NCI-H1694 treated with DMSO at 0.1 percent for 48 hours (cell line): ENCODE data around the gene SBNO1.
"Not testable (repeated sequence)": the region's sequence is repeated elsewhere in the genome, so short reads cannot be mapped to it uniquely, and the experiment has no call there.

ENCODE experiments used
- DNase-seq: peaks from one replicate; lab custom pipeline; 2025; lab: John Stamatoyannopoulos, UW

The SBNO1 gene

DNA sequence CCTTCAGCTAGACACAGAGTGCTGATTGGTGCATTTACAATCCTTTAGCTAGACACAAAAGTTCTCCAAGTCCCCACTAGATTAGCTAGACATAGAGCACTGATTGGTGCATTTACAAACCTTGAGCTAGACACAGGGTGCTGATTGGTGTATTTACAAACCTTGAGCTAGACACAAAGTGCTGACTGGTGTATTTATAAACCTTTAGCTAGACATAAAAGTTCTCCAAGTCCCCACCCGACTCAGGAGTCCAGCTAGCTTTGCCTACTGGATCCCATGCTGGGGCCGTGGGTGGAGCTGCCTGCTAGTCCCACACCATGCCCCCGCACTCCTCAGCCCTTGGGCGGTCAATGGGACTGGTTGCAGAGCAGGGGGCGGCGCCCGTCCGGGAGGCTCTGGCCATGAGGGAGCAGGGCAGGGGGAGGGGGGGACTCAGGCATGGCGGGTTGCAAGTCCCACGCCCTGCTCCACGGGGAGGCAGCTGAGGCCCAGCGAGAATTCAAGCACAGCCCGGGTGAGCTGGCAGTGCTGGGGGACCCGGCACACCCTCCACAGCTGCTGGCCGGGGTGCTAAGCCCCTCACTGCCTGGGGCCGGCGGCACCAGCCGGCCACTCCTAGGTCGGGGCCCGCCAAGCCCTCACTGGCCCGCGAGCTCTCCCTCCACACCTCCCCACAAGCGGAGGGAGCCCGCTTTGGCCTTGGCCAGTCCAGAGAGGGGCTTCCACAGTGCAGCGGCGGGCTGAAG lies 115.5 kb downstream of the SBNO1 start:
- DNase-seq: not testable (repeated sequence)

DNA sequence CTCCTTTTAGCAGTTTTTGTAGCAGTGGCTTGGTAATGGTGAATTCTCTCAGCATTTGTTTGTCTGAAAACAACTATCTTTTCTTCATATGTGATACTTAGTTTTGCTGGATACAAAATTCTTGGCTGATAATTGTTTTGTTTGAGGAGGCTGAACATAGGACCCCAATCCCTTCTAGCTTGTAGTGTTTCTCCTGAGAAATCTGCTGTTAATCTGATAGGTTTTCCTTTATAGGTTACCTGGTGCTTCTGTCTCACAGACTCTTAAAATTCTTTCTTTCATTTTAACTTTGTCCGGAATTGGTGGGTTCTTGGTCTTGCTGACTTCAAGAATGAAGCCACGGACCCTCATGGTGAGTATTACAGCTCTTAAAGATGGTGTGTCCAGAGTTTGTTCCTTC lies 116.5 kb downstream of the SBNO1 start:
- not testable (repeated sequence) for DNase-seq

DNA sequence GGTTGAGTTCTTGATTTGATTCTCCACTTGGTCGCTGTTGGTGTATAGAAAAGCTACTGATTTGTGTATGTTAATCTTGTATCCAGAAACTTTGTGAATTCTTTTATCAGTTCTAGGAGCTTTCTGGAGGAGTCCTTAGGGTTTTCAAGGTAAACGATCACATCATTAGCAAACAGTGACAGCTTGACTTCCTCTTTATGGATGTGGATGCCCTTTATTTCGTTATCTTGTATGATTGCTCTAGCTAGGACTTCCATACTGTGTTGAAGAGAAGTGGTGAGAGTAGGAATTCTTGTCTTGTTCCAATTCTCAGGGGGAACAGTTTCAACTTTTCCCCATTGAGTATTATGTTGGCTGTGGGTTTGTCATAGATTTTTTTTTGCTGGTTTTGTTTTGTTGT lies 119.0 kb downstream of the SBNO1 start:
- no peak for DNase-seq

DNA sequence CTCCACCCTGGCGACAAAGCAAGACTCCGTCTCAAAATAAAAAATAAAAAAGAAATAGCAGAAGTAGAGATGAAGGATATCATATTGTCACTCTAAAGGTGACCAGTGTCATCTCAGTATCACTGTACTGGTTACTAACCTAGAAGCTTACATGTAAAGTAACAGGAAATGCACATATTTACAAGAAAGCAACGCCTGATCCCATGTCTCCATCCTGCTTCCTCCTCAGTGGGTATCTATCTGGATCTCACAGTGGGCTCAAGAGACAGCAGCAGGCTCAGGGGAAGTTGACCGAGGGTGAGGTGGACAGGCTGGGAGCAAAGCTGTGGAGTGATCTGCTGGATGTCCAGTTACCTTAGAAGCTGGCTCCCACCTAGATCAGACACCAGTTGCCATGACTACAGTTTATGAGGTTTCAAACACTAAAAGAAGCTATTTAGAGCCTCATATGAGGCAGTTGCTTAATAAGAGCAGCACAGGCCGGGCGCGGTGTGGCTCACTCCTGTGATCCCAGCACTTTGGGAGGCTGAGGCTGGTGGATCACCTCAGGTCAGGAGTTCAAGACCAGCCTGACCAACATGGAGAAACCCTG lies 120.9 kb downstream of the SBNO1 start:
- DNase-seq: no peak

DNA sequence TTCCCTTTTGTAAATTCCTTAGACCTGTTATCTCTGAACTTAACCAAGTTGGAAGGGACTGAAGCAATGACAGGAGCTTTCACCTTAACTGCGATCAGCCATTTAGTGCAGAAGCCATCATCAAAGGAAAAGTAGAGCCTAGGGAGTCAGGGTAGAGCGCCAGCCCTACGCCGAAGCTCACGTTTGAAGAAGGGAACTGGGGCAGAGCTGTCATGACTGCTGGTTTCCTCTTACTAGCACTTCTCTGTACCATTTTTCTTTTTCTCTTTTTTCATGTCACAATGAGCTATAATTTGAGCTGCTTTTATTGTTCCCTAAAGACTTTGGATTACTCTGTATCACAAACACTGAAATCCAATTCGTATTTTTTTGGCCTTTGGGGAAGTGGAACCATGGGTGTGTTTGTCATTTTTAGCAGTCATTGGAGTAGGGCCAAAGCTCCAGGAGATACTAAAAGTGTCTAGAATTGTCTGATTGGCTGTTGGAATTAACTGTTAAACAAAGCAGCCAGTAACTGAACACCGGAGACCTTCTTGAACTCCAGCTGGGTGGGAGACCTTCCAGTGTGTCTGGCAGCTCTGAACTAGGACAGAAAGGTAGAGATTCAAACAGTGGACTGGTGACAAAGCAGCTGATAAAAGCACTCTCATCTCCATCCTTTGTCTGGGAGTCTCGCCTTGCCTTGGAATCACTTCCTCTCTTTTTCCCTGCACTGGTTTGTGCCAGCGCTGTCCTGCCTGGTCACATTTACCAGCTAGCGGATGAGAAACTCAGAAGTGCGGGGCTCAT lies 122.3 kb downstream of the SBNO1 start:
- peak; percentile 5 for DNase-seq
